HG03575 (cell line): ENCODE results near the gene KCNQ2.

Source experiments
- ATAC-seq: cut with Tn5 transposase; IDR thresholded peaks from one replicate; pipeline ENCODE4 v1.9.1; 2021; ENCODE audit not compliant: unreplicated experiment, insufficient number of reproducible peaks, low FRiP score; ENCODE audit errors: extremely low read depth

KCNQ2 gene

DNA sequence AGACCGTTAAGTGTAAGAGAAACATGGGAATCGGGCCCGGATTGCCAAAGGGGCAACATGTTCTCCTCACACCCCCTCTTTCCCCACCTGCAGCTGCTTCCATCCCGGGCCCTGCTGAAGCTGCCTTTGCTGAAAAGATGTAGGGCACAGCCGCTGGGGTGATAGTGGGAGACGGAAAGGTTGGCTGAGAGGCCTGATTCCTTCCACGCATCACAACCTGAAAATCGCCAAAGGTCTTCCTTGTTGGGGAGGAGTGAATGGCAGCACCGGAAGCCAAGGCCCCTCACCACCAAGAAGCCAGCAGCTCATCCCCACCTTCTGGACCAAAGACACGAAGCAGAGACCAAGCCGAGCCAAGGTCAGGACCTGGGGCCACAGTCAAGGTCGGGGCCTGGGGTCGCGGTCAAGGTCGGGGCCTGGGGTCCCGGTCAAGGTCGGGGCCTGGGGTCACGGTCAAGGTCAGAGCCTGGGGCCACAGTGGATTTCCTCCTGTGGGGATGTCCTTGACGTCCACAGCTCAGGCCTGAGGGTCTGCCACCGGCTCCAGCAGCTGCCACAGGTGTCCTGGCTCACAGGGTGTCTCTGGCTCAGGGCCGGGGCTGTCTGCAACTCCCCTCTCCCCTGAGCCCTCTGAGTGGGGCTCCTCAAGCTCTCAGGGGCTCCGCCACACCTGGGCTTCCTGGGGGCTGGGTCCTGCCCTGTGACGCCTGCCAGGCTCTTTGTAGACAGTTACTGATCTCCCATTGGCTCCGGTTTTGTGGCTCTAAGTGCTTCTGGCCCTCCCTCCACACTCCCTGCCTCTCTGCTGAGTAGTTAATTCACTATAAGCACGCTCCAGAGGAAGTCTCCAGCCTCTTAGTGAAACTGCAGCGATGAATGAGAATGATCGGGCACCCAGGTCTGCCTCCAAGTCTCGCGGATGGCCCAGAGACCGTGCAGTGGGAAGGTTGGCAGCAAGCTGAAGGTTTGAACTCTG lies 105.8 kb downstream of the KCNQ2 start:
- ATAC-seq, result no peak

DNA sequence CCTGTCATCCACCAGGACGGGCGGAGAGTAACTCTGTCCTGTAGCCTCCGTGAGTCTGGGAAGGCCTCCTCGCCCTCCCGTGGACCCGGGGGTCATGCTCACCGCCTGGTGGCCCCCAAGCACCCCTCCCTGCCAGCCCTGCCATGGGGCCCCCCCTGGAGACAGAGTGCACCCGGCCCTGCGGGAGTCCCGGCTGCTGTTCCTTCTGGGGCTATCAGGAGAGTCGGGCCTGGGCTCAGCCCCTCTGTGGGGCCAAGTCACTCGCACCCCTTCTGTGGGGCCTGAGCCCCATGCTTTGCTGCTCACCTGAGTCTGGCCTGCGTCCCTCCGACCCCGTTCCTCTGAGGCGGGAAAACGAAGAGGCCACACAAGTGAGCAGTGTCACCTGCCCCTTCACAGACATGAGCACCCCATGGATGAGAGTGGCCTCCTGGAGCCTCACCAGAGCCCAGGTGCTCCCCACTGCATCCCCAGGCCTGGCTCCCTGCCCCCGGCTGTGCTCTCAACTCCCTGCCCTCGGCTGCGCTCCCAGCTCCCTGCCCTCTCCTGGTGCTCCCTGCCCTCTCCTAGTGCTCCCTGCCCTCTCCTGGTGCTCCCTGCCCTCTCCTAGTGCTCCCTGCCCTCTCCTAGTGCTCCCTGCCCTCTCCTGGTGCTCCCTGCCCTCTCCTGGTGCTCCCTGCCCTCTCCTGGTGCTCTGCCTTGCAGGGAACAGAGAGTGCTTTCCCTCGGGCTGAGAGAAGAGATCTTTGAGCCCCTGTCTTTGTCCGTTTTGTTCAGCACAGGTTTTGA lies 106.7 kb downstream of the KCNQ2 start:
- no peak for ATAC-seq

DNA sequence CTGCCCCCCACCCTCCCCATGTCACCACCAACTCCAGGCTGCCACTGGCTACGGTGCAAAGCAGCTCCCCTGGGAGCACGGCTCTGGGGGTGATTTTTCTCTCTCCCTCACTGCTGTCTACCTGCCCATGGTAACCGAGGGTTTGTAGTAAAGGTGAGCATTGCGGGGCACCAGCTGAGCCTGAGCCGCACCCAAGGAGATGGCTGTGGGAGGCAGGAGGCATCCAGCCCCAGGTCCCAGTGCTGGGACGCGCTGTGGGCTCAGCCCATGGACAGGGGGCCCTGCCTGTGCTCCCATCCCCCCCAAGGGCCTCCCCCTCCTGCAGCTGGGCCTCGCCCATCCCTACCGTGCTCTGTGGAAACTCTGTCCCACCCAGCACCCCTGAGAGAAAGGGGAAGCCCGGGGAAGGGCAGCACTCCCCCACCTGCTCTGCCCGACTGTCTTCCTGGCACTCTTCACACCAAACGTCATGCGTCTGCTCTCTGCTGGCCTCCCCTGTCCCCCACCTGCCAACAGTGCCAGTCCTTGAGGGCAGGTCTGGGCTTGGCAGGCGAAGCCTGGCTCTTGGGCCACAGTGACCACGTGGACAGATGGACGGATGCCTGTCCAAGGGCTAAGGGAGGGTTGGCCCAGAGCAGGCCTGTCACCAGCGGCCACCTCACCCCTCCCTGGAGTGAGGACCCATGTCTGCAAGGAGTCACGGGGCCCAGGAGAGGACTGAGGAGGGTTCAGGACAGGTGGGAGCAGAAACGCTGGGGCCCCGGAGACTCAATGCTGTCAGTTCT lies 107.5 kb downstream of the KCNQ2 start:
- no peak for ATAC-seq

DNA sequence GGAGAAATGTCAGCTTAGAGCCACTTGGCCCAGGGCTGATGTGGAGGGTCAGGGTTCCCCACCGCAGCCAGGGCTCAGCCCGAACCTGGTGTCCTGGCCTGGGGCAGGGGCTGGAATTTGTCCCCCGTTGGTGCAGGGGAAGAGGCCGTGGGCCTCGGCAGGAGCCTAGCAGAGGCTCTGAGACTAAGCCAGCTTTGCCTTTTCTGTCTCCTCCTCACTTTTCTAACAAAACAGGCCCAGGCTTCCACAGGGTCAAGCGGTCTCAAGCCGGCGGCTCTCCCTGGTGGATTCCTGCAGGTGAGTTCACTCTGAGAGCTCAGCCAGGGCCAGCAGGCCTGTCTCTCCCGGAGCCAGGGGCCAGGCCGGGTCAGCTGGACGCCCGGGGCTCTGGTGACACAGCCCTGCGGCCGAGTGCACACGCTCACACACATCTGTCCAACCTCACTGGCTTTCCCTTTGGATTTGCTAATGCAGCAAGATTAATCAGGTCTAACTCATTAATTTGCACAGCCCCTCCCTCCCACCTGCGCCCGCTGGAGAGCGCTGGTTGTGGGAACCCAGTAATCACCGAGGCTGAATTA lies 108.4 kb downstream of the KCNQ2 start:
- no peak for ATAC-seq

DNA sequence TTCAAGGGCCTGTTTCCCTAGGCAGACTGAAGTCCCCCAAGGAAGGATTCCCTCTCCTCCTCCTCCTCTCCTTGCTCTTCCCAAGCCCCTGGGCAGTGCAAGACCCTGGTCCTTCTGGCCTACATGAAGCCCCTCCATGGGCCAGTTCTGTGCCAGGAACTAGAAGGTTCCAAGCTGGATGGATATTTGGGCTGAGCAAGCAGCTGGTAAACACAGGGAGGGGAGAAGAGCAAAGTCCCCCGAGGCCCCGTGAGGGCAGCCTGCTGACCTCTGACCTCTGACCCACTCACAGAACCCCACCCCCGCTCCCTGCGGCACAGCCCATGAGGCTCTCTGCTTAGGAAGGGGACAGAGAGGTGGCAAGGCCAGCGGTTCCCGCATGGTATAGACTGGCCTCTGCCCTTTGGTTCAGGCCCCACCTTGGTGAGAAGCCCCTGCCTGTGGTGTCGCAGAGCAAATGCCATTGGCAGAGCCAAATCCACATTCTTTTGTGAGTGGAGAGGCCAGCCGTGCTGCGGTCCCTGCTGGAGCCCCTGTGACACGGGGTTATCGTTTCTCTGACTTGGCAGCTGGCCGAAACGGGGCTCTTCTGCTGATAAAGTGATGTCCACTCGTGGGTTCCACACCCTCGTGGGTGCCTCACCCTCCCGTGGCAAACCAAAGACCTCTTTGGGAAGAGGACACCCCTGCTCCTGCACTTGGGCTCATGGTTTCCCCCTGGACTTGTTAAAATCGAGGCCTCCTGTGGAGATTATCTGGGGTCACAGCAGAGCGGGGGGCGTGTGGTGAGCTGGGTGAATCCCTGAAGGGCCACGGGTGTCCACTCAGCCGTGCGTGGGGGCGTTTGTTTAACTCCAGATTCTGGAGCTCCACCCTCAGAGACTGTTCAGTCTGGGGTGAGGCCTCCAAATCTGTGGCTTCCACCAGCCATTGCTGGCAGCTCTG lies 109.2 kb downstream of the KCNQ2 start:
- ATAC-seq, result no peak

DNA sequence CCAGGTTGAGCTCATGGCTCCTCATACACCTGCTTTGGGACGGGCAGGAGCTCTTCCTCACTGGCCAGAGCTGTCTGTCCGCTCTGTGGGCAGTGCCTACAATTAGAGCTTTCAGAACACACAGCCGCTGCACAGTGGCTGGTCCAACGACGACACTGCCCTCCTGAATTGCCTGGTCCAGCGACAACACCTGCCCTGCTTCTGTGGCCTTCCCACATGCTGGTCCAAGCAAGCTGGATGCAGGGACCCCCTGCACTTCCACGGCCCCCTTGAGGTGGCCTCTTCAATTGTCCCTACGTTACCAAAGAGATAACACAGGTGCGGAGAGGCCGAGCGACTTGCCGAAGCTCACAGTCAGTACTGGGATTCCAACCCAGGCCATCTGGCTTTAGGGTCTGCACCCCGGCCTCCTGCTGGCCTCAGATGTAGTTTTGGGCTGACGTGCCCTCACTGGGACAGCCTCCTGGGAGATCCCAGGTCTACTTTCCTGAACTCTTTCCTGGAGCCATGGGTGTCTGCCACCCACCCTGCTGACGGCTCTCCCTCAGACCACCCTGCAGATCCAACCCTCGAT lies 109.9 kb downstream of the KCNQ2 start:
- no peak for ATAC-seq

DNA sequence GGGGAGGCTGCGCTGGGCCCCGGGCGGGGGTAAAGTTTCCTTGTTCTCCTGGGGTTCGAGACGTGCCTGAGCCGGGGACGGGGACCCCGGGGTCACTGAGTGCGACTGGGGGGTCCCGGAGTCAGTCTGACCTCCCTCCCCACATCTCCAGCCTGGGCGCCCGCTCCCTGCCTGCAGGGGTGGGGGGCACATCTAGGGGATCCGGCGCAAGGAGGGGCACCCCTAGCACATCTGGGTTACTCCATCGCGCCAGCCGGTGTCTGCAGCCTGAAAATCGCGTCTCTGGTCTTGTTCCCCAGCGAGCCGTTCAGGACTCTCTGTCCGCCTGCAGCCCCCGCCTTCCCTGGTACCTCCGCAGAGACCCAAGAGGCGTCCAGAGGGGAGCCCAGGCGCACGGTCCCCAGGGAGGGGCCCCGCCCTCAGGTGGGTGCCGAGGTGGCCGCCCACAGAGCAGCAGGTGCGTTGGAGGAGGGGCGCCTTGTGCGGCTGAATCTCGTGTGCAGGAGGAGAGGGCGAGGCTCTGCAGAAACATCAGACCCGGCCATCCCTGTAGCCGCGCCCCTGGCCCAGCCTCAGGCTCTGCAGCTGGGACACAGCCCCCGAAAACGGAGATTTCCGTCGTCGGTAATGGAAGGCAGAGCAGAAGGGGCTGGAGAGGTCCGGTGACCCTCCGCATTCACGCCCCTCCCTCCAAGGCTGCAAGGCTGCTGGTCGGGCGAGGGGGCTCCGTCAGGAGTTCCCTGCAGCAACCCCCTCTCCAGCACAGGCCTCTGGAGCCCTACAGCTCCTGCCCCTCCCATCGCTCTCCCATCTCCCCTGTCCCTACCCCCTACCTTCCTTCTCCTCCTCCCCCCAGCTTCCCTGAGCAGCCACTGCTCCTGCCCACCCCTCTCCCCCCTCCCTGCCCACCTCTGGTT lies 110.7 kb downstream of the KCNQ2 start:
- no peak for ATAC-seq

DNA sequence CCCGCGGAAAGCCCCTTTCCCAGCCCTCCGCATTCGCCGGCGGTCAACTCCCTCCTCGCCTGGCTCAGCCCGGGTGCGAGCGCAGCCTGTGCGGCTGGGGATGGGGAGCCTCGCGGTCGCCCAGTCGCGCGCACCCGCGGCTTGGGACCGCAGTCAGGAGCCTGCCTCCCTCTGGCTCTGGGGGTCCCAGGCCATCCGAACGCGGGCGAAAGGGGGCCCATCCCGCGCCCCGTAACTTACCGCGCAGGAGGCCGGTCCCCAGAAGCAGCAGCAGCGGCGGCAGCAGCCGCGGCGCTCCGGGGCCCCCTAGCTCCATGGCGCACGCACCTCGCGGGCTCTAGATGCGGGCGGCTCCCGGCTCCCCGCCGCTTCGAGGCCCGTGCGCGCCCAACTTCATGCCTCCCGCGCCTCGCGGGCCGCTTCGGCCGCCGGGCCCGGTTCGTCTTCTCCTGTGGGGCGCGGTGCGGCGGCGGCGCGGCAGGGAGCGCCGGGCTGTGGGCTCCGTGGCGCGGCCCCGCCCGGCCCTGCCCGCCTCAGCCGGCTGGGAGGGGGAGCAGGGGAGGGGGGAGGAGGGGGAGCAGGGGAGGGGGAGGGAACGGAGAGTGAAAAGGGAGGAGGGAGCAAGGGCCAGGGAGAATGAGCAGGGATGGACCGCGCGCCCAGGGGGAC lies 111.5 kb downstream of the KCNQ2 start, which contains the start of gene CHRNA4:
TSS of gene CHRNA4 (minus strand) at position 500 of the 669 bp plus-strand sequence. CDS start at position 316, 184 bp downstream.
- ATAC-seq, result no peak

DNA sequence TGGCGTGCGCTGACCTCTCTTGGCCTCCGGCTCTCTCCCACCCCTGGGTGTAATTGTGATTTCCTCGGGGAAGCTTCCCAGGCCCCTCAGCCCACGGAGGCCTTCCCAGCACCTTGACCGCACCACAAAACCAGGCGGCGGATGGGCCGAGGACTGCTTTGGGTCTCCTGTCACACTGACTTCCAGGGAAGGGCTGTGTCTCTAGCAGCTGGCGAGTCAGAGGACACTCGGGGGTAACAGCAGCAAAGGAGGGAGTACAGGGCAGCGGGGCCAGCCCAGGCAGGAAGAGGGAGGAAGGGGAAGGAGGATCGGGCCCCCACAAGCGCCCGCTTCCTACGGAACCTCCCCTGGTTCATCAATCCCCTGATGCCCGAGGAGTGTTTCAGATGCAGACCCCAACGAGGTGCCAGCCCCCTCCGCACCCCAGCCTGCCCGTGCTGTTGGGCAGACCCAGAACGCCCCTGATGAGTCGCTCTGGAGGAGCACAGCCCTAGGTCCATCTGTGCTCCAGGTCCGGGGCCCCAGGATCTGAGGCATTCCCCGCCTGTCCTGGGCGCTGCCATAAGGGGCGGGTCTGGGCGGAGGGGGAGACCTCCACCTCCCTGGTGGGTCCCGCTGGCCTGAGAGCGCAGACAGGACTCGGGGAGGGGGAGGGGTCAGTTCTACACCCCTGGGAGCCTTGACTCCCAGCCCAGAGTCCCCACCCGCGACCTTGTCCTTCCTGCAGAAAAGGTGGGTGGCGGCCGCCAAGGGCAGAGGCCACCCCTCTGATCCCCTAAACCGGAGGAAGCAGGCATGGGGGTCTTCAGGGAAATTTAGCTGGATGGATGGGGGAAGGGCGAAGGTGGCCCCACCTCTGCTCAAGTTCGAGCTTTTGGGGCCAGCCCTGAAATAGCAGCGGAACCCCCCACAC lies 112.3 kb downstream of the KCNQ2 start:
- no peak for ATAC-seq

DNA sequence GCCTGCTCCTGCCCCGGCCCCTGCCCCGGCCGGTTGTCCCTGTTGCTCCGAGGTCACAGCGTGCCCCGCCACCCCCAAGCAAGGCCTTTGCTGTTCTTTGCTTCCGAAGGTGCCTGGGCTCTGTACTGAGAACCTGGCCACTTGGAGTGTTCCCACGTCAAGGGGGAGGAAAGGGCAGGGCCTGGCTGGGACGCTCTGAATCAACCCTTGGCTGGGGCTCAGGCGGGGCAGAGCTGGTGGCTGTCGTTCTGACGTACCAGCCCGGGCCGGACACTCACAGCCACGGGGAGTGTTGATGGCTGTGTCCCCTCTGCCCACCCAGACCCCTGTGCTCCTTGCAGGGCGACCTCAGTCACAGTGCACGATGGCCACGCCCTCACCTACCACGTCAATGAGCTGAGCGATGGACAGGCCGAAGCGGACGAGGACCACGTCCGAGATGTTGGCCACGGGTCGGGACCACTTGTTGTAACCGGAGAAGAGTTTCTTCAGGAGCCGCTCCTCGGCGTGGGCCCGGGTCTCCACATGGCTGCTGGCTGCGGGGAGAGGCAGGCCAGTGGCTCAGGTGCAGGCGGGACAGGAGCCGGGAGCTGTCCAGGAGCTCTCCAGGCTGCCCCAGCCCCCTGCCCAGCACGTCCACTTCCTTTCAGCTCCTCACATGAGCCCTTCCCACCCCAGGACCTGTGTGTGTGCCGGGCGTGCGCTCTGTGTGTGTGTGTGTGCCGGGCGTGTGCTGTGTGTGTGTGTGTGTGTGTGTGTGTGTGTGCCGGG lies 113.1 kb downstream of the KCNQ2 start:
- no peak for ATAC-seq

DNA sequence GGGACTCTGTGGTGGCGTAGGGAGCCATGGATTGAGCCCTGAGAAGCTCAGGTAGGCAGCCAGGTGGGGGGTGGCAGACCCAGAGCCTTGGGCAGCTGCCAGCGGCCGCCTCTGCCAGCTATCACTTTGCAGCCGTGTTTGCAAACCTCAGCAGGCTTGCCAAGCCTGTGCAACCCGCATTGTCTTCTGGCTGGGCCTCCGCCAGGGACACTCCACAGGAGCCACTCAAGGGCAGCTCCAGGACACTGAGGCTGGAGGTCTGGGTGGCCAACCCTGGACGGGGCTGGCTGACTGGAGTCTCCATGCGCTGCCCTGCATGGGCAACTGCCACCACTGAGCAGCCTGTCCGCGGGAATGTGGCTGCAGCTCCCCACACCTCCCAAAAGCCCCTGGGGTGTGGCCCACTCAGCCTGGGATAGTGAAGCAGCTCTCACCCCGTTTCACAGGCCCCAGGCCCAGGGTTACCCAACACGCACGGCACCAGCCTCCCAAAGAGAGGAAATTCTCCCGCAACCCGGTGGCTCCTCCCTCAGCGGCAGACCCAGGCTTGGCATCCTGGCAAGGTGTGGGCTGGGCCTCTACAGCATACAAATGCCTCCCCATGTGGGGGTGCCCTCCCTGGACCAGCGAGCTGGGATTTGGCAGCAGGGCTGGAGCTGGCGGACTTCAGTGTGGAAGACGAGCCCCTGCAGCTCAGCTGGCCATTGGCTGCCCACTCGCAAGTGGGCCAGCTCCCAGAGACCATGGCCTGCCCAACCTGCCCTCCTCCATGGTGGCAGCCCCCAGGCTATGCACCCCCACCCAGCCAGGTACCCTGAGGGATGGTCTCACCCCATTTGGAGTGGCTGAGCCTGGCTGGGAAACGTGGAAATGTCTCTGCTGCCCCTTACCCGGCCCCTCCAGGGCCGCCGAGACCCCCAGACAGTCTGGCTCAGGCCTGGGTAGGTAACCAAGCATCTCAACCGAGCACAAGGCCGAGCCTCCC lies 114.2 kb downstream of the KCNQ2 start:
- no peak for ATAC-seq

DNA sequence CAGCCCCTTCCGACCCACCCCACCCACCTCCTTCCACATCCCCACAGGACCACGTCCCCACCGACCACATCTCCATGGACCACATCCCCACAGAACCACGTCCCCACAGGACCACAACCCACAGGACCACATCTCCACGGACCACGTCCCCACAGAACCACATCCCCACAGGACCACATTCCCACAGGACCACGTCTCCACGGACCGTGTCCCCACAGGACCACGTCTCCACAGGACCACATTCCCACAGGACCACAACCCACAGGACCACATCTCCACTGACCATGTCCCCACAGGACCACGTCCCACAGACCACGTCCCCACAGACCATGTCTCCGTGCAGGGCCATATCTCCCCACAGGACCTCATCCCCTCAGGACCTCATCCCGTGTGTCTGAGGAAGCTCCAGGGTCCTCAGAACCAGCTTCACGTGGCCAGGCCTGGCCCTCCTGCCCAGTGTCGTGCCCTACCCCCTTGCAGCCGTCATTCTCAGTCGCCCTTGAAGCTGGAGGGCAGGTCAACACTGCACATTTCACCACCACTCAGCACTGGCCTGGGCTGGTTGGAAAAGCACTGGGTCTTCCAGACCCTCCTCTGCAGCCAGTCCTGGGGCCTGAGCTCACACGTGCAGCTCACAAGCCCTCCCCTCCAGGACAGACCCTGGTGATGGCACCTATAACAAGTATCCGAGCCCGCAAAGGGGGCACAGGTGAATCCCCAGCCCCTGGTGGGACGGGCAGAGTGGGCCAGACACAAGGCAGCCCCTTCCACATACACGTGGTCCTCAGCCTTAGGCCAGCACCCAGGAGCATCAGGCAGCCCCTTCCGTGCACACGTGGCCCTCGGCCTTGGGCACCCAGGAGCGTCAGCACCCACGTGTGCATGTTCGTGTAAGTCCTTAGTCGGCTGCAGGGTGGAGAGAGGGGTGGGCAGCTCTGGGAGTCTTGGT lies 115.2 kb downstream of the KCNQ2 start:
- no peak for ATAC-seq
